Measurements from ENCODE around the gene SPTB. TPM values are rescaled to one million over a fixed set of nuclear protein-coding genes. Genes with fewer than 3 reads are reported as not detected.

The SPTB gene
- total and polyA plus RNA-seq, 9 of the 15 experiments (the other 6 are each of a cell fraction or from before 2014, with no cell fraction given): 0.21 to 45.9 (median 11.7) TPM

- TF ChIP-seq MTA1 (IDR thresholded peaks at IDR 0.05; ENCODE audit: borderline replicate concordance) (no peak), UBTF (IDR thresholded peaks at IDR 0.05; ENCODE audit: borderline replicate concordance in 1 of 2, low read depth in 2 of 2, low read length in 2 of 2) (no peak)
These were observed 33.4 kb downstream of the SPTB start (continued) for GRCh38 chr14:64846319-64846718.

- peaks cover 11 to 56% of the 10 kb centered on the region in 2 experiments; a peak in 3 of 5 replicates for H3K4me1 ChIP-seq (replicated peaks in 1 of 2; ENCODE audit: control insufficient read depth in 2 of 2, insufficient read depth in 2 of 2, low read length in 2 of 2)
- BruUV-seq (replicated peaks): no TSS peak
- peak overlapping the region; percentile 47; the same call in 2 of the 3 replicates for H3K27ac ChIP-seq (ENCODE audit: extremely low read depth, low read depth, low read length)
- ChIA-PET CTCF (ENCODE audit: low intra/inter-chr PET ratio) (no interaction called here), POLR2A (interaction anchor here (1.0 to 1.6 kb wide), 3 partner anchors 16 to 33 kb away, joined by 3 to 7 read pairs (median 4); no protein-coding TSS in a partner anchor)
- TF ChIP-seq ZKSCAN1 (IDR thresholded peaks at IDR 0.05; ENCODE audit: low read depth, low read length) (no peak), ZNF232 (CRISPR knock-in tag; IDR thresholded peaks at IDR 0.05) (no peak), ARID3A (IDR thresholded peaks at IDR 0.05; ENCODE audit: borderline replicate concordance, low read depth, low read length) (peak; percentile 32; the same call in 1 of the 2 replicates), ESRRA (IDR thresholded peaks at IDR 0.05; ENCODE audit: borderline replicate concordance, low read depth) (0 out of 2 replicates have a peak, but pooled peaks have one; percentile 12), NFE2 (IDR thresholded peaks at IDR 0.05; ENCODE audit: low read depth) (no peak), ZNF77 (CRISPR knock-in tag; IDR thresholded peaks at IDR 0.05) (no peak), PATZ1 (CRISPR knock-in tag; IDR thresholded peaks at IDR 0.05; ENCODE audit: borderline replicate concordance) (no peak), TEAD4 (IDR thresholded peaks at IDR 0.05; ENCODE audit: low read length) (peak; percentile 28; the same call in 1 of the 2 replicates), TEAD4 (CRISPR knock-in tag; IDR thresholded peaks at IDR 0.05; ENCODE audit: borderline replicate concordance) (no peak), MAFK (IDR thresholded peaks at IDR 0.05; ENCODE audit: low read length) (no peak), KAT8 (IDR thresholded peaks at IDR 0.05; ENCODE audit: low read depth) (no peak), JUND (IDR thresholded peaks at IDR 0.05; ENCODE audit: borderline replicate concordance, low read depth, low read length) (no peak), JUND (tag; IDR thresholded peaks at IDR 0.05; ENCODE audit: borderline replicate concordance, low read depth, low read length) (0 out of 3 replicates have a peak, but pooled peaks have one; percentile 17)
- H3K4me3 ChIP-seq: no peak overlapping the region
- no peaks in the 10 kb centered on the region for H3K9me1 ChIP-seq (ENCODE audit: control insufficient read depth, insufficient read depth, low read length)
- ATAC-seq: peak; percentile 13; the same call in 2 of the 3 replicates
- intact Hi-C loops (cut with micrococcal nuclease) (no loop called here), in situ Hi-C loops (cut with MboI) (no loop called here)
- H3K4me2 ChIP-seq (ENCODE audit: insufficient read depth, low read length): peak overlapping the region; percentile 40; the same call in 1 of the 2 replicates
- WGBS (ENCODE audit: insufficient coverage, low coverage, missing lambda C conversion rate): 7% methylated on average over 6 of the region's 6 CpGs
- no peak overlapping the region for H2AFZ ChIP-seq (ENCODE audit: low read depth, low read length)
- peaks cover 91% of the 10 kb centered on the region for H3K79me2 ChIP-seq (ENCODE audit: control insufficient read depth, insufficient read depth, low read length)
- no peaks in the 10 kb centered on the region; the same call in 1 of the 2 replicates for H4K20me1 ChIP-seq (replicated peaks; ENCODE audit: control insufficient read depth, insufficient read depth, low read length)
- H3K27me3 ChIP-seq (ENCODE audit: control insufficient read depth in 2 of 2, insufficient read depth in 2 of 2, low read length in 2 of 2): no peaks in the 10 kb centered on the region
- H3K36me3 ChIP-seq (ENCODE audit: control insufficient read depth, insufficient read depth, low read length): peaks cover 9% of the 10 kb centered on the region; the same call in 2 of the 3 replicates
- no peaks in the 10 kb centered on the region for H3K9me3 ChIP-seq (replicated peaks; ENCODE audit: control insufficient read depth, insufficient read depth, low read depth, low read length)
- peak; percentile 66 for FAIRE-seq
- peak in 1 of 4 experiments; percentile 45 for DNase-seq (ENCODE audit: extremely low read depth in 1 of 4, low spot score in 3 of 4)
- H3K9ac ChIP-seq (ENCODE audit: insufficient read depth in 1 of 2, low read depth in 2 of 2, low read length in 2 of 2): peak overlapping the region in 1 of 2 experiments; percentile 30; a peak in 1 of 4 replicates
These were observed 33.8 kb downstream of the SPTB start for GRCh38 chr14:64845878-64846277.

Data from K562 (cell line).